Inflammatory macrophage treated with lipopolysaccharide for 1 hour (primary cell): Measurements from ENCODE around the gene CDC20B.
"Not testable (repeated sequence)": the region's sequence is repeated elsewhere in the genome, so short reads cannot be mapped to it uniquely, and the experiment has no call there.

ENCODE experiments used
- DNase-seq, 2 donors: peaks; one replicate each; pipeline ENCODE4 v3.0.0-alpha.2; 2020 to 2022

Gene CDC20B

DNA sequence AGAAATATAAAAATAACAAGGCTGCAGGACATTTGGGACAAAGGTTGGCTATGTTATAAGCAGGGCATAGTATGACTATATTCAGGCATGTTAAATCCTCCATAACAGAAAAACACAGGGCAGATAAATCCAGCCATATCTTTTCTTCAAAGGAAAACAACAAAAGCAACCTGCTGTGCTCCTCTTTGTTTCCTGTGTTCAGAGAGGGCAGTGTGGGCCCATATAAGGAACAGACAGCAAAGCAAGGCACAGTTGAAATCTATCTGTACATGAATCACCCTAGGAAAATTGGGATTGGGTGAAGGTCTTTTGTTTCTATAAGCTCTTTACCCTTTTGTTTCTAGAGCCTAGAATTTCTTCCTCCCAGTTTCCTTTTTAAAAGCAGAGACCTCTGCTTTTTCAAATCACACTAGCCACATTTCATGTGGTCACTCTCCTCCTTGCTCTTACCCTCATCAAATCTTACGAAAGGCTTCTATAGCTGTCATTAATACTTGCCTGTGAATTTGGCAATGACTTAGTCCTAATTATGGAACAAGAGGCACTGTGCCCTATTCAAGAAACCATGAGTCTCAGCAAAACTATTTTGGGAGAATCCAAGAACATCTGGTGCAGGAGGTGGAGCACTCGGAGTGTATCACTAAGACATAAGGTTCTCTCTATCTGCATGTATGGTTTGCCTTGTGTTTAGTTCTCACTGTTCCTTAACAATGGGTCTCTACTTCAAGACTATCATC, 68.8 kb downstream of the CDC20B start:
- no peak for DNase-seq

DNA sequence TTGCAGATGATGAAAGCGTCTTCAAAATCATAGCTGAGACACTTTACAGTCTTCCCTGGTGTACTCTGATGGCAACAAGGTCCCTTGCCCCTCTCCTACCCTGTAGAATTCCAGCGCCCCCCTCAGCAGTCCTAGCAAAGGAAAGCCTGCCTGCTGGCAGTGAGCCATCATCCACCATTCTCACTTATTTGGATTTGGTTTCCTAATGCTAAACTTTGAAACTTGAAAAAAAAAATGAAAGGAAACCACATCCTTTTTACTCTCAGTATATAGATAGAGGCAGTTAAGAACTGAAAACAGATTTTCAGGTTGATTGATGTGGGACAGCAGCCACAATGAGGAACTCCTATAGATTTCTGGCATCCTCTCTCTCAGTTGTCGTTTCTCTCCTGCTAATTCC, 70.6 kb downstream of the CDC20B start, which contains the start of gene GZMA:
Gene GZMA (plus strand): TSS at position 299 of the 400 bp plus-strand sequence. CDS start 37 bp downstream, at position 336.
- no peak for DNase-seq

DNA sequence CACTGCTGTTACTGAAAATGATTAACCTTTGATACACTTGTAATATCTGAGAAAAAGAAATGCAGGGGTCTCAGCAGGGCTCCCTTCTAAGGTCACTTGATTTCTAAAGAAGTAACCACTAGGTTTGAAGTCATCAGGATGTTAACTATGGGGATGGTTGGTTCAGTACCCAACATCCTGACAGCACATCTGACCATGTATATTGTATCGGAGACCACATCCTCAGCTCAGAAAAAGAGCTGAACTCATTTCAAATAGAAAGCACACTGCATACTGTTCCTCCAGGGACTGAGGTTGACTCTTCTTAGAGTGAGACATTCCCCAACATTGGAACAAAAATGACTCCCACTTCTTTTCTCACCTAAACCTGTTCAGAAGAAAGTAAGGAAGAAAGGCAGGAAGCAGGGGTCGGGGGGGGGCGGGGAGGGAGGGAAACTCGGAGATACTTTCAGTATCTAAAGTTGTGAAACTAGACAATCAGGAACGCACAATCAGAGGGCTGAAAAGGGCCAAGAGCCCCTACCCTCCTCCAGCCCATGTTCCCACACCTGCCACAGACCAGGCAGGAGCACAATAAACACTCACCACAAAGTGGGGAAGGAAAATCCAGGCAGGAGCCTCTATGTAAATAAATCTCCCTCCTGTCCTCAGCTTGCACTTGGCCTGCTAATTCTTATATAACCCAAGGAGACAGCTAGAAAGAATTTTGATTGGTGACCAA, 71.3 kb downstream of the CDC20B start:
- DNase-seq: no peak

DNA sequence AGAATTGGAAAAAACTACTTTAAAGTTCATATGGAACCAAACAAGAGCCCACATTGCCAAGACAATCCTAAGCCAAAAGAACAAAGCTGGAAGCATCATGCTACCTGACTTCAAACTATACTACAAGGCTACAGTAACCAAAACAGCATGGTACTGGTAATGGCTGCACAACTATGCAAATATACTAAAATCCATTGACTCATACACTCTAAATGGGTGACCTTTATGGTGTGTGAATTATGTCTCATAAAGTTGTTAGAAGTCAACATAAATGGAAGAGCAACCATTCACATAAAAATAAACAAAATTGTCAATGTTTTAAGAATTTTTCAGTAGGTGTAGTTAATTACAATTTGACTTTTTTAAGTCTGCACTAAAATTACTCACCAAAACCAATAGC, 71.8 kb downstream of the CDC20B start:
- not testable (repeated sequence) for DNase-seq

DNA sequence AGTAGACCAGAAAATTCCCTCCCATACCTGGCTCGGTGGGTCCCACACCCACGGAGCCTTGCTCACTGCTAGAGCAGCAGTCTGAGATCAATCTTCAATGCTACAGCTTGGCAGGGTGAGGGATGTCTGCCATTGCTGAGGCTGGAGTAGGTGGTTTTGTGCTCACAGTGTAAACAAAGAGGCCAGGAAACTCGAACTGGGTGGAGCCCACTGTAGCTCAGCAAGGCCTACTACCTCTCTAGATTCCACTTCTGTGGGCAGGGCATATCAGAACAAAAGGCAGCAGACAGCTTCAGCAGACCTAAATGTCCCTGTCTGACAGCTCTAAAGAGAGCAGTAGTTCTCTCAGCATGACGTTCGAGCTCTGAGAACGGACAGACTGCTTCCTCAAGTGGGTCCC, 76.1 kb downstream of the CDC20B start:
- DNase-seq: no peak

DNA sequence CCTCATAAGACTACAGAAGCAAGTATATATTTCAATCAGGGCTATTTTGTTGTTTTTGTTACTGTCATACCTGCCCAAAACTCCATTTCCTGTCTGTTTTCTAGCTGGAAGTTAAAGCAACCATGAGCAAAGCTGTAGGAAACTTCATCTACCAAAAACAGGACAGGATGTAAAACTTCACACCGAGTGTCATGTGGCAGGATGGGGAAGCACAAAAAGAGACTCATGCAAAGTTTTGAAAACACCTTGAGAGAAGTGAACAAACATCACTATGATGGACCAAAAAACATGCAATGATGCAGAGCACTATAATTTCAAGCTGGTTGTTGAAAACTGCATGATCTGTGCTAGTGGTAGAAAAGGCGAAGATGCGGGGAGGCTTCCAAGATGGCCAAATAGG, 76.8 kb downstream of the CDC20B start:
- no peak for DNase-seq

DNA sequence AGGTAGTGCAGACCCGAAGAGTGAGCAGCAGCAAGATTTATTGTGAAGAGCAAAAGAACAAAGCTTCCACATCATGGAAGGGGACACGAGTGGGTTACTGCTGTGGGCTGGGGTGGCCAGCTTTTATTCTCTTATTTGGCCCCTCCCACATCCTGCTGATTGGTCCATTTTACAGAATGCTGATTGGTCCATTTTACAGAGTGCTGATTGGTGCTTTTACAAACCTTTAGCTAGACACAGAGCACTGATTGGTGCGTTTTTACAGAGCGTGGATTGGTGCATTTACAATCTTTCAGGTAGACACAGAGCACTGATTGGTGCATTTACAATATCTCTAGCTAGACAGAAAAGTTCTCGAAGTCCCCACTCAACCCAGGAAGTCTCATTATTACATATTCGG, 82.0 kb downstream of the CDC20B start:
- DNase-seq: not testable (repeated sequence)

DNA sequence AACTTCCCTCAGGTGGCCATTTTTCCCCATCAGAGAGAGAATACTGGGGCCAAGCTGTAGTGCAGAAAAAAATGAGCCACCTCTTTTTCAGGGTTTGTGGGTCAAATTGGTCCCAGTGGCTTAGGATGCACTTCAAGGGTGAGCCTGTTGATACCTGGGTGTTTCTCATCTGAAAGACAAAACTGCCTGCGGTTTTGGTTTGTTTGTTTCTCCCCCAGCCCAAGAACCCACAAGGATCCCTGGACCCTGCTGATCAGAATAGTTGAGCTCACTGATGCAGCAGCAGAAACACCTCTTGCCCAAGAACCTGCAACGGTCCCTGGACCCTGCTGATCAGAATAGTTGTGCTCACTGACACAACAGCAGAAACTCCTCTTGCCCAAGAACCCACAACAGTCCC, 83.7 kb downstream of the CDC20B start:
- not testable (repeated sequence) for DNase-seq

DNA sequence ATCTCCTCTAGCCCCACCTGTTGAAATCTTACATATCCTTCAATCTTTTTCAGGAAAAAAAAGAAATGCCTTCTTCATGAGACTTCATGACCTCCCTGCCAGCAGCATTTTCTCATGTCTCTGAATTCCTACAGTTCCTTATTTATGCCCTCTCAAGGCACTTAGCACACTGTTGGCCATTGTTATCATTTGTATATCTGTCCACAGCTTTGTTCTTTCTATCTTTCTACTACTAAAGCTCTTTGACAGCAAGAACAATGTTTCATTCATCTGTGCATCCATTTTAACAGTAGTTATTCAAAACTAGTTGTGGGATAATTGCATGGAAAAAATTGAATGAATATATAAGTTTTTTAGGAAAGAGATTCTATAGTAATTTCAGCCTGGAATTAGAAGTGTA, 91.4 kb downstream of the CDC20B start:
- DNase-seq: no peak

DNA sequence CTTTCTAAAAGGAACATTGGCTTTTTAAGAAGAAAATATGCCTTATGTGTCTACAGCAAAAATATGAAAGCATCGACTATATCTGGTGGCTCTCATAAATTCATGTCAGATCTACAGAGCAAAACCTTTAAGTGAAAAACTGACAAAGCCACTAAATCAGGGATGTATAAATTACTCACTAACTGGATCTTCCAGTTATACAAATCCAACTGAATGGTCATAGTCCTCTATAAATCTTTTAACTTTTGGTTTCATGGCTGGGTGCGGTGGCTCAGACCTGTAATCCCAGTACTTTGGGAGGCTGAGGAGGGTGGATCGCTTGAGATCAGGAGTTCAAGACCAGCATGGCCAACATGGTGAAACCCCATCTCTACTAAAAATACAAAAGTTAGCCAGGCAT, 99.8 kb downstream of the CDC20B start:
- DNase-seq: no peak

DNA sequence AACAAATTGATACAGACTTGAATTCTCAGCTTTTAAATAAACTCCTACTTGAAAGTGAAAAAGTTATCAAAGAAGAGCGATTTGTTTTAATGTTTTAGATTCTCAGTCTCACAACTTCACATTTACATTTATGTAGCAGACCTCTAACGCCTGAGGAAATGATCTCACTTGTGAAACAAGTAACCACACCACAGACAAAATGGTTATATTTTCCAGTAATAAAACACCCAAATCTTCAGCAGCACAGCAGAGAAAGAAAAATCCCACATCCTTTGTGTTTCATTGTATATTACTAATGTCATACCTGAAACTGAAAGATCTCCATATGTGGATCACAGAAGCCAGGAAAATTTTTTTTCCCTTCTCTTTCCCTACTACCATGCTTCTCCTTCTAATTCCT, 100.3 kb downstream of the CDC20B start:
- DNase-seq: no peak

DNA sequence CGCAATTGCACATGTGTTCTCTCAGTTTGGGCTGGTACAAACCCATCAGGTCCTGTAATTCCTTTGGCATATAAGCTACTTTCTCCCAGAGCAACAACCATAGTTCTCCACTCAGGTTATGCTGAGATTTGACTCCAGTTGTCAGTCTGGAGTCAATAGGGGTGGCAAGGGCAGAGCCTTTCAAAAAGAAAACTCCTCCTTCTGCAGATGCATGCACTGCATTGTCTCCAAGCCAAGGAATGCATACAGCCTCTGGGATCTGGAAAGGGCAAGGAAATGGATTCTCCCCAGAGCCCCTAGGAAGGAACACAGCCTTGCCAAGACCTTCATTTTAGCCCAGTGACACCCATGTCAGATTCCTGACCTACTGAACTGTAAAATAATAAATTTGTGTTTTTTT, 101.6 kb downstream of the CDC20B start:
- DNase-seq: no peak

DNA sequence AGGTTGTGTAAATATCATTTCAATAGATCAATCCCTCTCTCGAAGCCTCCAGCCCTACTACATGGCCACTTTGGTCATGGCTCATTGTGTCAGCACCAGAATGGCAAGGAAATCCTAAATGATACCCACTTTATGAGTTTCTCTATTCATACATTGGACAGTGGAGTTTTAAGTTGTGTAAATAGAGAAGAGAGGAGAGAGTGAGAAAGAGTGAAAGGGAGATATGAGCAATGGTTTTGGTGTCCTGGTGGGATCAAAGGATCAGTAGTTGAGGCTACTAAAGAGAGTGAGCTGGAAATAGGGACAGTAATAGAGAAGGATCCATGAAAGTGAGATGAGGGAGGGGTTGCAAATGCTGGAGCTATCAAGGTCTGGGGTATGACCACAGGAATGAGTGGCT, 102.0 kb downstream of the CDC20B start:
- no peak for DNase-seq

DNA sequence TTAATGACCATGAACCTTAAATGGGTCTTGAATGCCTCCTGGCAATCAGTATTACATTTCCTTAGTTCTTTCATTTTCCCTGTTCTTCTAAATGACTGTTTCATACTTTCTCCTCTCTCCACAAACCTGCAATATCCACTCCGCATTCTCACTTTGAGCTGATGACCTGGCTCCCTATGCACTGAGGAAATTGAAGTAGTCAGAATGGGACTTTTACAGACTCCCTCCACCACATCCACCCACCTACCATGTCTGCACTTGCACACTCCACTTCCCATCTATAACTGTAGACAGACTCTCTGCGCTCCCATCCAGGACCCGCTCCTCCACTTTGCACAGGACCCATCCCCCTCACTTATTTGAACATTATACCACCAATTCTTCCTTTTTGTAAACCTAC, 106.7 kb downstream of the CDC20B start:
- no peak for DNase-seq

DNA sequence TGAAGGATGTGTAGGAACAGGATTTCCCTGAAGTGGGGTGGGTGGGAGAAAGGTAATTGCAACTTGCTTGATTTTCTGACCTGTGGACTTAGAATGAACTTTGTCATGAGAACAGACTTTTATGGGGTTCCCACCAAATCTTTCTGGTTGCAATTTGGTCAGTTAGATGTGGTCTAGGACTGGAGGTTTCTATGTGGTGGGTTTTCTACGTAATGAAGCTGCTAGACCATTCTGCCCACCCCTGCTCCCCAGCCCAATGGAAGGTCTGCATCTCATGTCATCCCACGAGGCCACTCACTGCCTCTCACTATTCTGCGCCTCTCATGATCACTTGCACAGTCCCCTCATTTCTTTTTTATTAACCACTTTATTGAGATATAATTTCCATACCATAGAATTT, 108.5 kb downstream of the CDC20B start:
- no peak for DNase-seq

DNA sequence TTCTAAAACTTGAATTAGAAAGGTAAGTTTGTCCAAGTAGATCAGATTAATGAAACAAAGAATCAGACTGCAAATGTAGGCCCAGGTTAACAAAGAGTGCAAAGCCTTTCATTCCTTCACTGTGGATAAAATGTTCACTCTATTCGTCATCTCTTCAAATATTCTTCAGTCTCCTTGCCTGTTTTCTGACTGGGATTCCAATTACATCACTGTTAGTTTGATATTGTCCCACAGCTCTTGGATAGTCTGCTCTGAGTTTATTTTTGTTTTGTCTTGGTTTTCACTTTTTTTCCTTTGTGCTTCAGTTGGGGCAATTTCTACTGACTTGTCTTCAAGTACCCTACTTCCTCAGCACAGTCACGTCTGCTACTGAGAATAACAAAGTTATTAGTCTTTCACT, 109.1 kb downstream of the CDC20B start:
- DNase-seq: no peak

DNA sequence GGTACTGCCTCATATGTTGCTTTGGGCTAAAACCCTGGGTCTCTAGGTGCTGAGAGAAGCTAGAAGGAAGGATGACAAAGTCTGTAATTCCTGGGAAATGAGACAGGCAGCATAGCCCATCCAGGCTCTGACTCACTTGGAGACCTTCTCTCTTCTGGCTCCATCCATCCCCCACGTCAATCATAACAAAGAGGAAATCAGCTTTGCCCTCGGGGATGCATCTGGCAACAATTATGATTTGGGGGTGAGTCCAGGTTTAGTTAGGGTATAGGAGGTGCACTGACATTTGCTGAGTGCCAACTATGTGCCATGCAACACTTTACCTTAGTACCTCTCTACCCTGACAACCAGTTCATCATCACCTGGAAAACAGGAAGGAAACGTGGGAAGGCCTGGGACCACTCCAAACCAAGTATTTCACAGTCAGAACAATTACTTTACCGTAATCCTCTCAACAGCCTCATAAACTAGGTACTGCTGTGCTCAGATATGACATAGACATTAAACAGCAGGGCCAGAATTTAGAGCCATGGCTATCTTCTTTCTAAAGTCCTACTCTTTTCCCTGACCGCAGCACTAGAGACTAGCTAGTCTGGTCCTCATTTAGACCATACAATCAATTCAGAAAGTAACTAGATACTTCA, 109.6 kb downstream of the CDC20B start:
- DNase-seq: no peak
